ENCODE measurements around the gene CPVL.

The CPVL gene

GRCh38 chr7:28958980-28959347, 187.4 kb downstream of the CPVL start:
- Histone ChIP-seq H3K4me3 (ENCODE audit: severe bottlenecking) (no peak overlapping the region), H3K4me1 (ENCODE audit: insufficient read depth, poor library complexity, severe bottlenecking) (no peaks in the 10 kb centered on the region), H3K27ac (ENCODE audit: poor library complexity, severe bottlenecking) (no peak overlapping the region), H3K36me3 (ENCODE audit: low read depth) (no peaks in the 10 kb centered on the region), H3K9me3 (ENCODE audit: severe bottlenecking) (no peaks in the 10 kb centered on the region), H3K27me3 (ENCODE audit: insufficient read depth, poor library complexity, severe bottlenecking) (peaks cover 32% of the 10 kb centered on the region)
- TF ChIP-seq CTCF (IDR thresholded peaks at IDR 0.05; ENCODE audit: poor library complexity, severe bottlenecking), result no peak
- no peak for DNase-seq (ENCODE audit: low spot score)
- ATAC-seq (ENCODE audit: low read depth), result no peak

GRCh38 chr7:28958235-28958979, 187.9 kb downstream of the CPVL start, which contains the start of gene TRIL:
Gene TRIL, minus strand, starts transcription at chr7:28958330. Its CDS starts 284 bp downstream, at chr7:28958046.
- H3K27ac ChIP-seq (ENCODE audit: poor library complexity, severe bottlenecking), result no peak within 1 kb of the TSS
- no peaks in the 10 kb centered on the region for H3K9me3 ChIP-seq (ENCODE audit: severe bottlenecking)
- DNase-seq (ENCODE audit: low spot score) (no peak), ATAC-seq (ENCODE audit: low read depth) (peak; percentile 7)
- TF ChIP-seq CTCF (IDR thresholded peaks at IDR 0.05; ENCODE audit: poor library complexity, severe bottlenecking), result no peak
- H3K4me1 ChIP-seq (ENCODE audit: insufficient read depth, poor library complexity, severe bottlenecking), result no peaks in the 10 kb centered on the region
- no peaks in the 10 kb centered on the region for H3K36me3 ChIP-seq (ENCODE audit: low read depth)
- peak within 1 kb of the TSS; percentile 13 for H3K4me3 ChIP-seq (ENCODE audit: severe bottlenecking)
- peaks cover 32% of the 10 kb centered on the region for H3K27me3 ChIP-seq (ENCODE audit: insufficient read depth, poor library complexity, severe bottlenecking)

DNA sequence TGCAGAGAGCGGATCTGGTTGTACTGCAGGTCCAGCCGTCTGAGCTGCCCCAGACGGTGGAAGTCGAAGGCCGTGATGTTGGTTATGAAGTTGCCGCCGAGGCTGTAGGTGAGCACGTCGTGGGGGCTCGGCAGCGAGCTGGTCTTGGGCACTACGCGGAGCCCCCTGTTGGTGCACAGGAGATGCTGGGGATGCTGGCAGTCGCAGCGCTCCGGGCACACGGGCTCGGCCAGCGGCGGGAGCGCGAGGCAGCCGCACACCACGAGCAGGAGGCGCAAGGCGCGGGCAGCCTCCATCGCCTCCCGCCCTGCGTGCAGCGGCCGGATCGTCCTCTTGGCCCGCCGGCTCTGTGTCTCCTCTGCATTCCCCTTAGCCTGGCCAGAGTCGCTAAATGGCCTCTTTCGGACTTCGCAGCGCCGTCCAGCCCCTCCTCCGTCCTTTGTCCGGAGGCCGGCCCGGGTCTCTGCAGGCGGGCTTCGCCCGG, 188.5 kb downstream of the CPVL start:
- no peak for TF ChIP-seq CTCF (IDR thresholded peaks at IDR 0.05; ENCODE audit: poor library complexity, severe bottlenecking)
- H3K9me3 ChIP-seq (ENCODE audit: severe bottlenecking), result no peaks in the 10 kb centered on the region
- H3K27me3 ChIP-seq (ENCODE audit: insufficient read depth, poor library complexity, severe bottlenecking), result peaks cover 32% of the 10 kb centered on the region
- peak overlapping the region; percentile 13 for H3K4me3 ChIP-seq (ENCODE audit: severe bottlenecking)
- H3K27ac ChIP-seq (ENCODE audit: poor library complexity, severe bottlenecking), result no peak overlapping the region
- ATAC-seq (ENCODE audit: low read depth) (peak; percentile 35), DNase-seq (ENCODE audit: low spot score) (no peak)
- no peaks in the 10 kb centered on the region for H3K36me3 ChIP-seq (ENCODE audit: low read depth)
- no peaks in the 10 kb centered on the region for H3K4me1 ChIP-seq (ENCODE audit: insufficient read depth, poor library complexity, severe bottlenecking)

- no peak overlapping the region for H3K4me3 ChIP-seq (ENCODE audit: severe bottlenecking)
- H3K36me3 ChIP-seq (ENCODE audit: low read depth), result no peaks in the 10 kb centered on the region
- H3K9me3 ChIP-seq (ENCODE audit: severe bottlenecking), result no peaks in the 10 kb centered on the region
- H3K4me1 ChIP-seq (ENCODE audit: insufficient read depth, poor library complexity, severe bottlenecking), result no peaks in the 10 kb centered on the region
- ATAC-seq (ENCODE audit: low read depth), result peak; percentile 16; the same call in 2 of the 3 replicates
- TF ChIP-seq CTCF (IDR thresholded peaks at IDR 0.05; ENCODE audit: poor library complexity, severe bottlenecking), result no peak
- peaks cover 32% of the 10 kb centered on the region for H3K27me3 ChIP-seq (ENCODE audit: insufficient read depth, poor library complexity, severe bottlenecking)
- DNase-seq (ENCODE audit: low spot score), result peak; percentile 64
- no peak overlapping the region for H3K27ac ChIP-seq (ENCODE audit: poor library complexity, severe bottlenecking)
Measured at GRCh38 chr7:28957064-28957750, 189.1 kb downstream of the CPVL start.

Measured in RWPE2 (cell line).